ENCODE measurements around the gene OLFML2A.

The OLFML2A gene

GRCh38 chr9:124779368-124780059 lies 2.6 kb downstream of the OLFML2A start:
- no peak for DNase-seq

GRCh38 chr9:124780060-124780756 lies 3.3 kb downstream of the OLFML2A start:
- no peak for DNase-seq

GRCh38 chr9:124780757-124781151 lies 3.8 kb downstream of the OLFML2A start:
- no peak for DNase-seq

GRCh38 chr9:124781967-124782660 lies 5.2 kb downstream of the OLFML2A start:
- no peak for DNase-seq

GRCh38 chr9:124782661-124783574 lies 6.0 kb downstream of the OLFML2A start:
- DNase-seq: no peak

GRCh38 chr9:124783830-124784229 lies 6.9 kb downstream of the OLFML2A start:
- DNase-seq: no peak

- DNase-seq: no peak
These were observed 7.6 kb downstream of the OLFML2A start for GRCh38 chr9:124784509-124784908.

GRCh38 chr9:124786881-124787573 lies 10.1 kb downstream of the OLFML2A start:
- DNase-seq: no peak

GRCh38 chr9:124788542-124789217 lies 11.7 kb downstream of the OLFML2A start:
- DNase-seq: no peak

- no peak for DNase-seq
These were observed 12.6 kb downstream of the OLFML2A start for GRCh38 chr9:124789531-124789930.

- no peak for DNase-seq
These were observed 13.4 kb downstream of the OLFML2A start for GRCh38 chr9:124790301-124790700.

GRCh38 chr9:124790801-124791505 lies 14.0 kb downstream of the OLFML2A start:
- DNase-seq: no peak

GRCh38 chr9:124792257-124793014 lies 15.5 kb downstream of the OLFML2A start:
- DNase-seq: no peak

GRCh38 chr9:124793015-124793541 lies 16.1 kb downstream of the OLFML2A start:
- DNase-seq: no peak

GRCh38 chr9:124794902-124795491 lies 18.1 kb downstream of the OLFML2A start:
- DNase-seq: no peak

GRCh38 chr9:124795881-124796431 lies 19.0 kb downstream of the OLFML2A start:
- peak; percentile 14 for DNase-seq

- no peak for DNase-seq
These were observed 20.6 kb downstream of the OLFML2A start for GRCh38 chr9:124797343-124798103.

GRCh38 chr9:124799274-124800006 lies 22.5 kb downstream of the OLFML2A start:
- DNase-seq: no peak
